ENCODE data around the gene ANGPTL8.

DNA sequence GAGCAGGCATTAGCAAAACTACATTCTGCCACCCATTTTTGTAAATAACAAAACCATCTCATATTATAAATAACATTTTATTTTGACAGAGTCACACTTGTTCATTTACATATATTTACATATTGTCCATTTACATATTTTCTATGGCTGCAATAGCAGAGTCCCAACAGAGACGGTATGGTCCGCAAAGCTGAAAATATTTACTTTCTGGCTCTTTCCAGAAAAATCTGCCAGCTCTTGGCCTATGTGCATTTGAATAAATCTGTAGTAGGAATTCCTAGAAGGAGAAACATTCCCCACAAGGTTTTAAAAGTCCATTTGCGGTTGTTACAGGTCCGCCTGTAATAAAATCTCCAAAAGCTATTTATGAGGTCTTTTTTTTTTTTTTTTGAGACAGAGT, 50.8 kb downstream of the ANGPTL8 start:
- TF ChIP-seq, protein P1, sequence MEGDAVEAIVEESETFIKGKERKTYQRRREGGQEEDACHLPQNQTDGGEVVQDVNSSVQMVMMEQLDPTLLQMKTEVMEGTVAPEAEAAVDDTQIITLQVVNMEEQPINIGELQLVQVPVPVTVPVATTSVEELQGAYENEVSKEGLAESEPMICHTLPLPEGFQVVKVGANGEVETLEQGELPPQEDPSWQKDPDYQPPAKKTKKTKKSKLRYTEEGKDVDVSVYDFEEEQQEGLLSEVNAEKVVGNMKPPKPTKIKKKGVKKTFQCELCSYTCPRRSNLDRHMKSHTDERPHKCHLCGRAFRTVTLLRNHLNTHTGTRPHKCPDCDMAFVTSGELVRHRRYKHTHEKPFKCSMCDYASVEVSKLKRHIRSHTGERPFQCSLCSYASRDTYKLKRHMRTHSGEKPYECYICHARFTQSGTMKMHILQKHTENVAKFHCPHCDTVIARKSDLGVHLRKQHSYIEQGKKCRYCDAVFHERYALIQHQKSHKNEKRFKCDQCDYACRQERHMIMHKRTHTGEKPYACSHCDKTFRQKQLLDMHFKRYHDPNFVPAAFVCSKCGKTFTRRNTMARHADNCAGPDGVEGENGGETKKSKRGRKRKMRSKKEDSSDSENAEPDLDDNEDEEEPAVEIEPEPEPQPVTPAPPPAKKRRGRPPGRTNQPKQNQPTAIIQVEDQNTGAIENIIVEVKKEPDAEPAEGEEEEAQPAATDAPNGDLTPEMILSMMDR (IDR thresholded peaks at IDR 0.05): no peak
- TF ChIP-seq EP300 (IDR thresholded peaks at IDR 0.05) (no peak), POLR2A (IDR thresholded peaks at IDR 0.05) (no peak)
